ENCODE measurements around the gene TMEM132D.
"Not testable (repeated sequence)": the region's sequence is repeated elsewhere in the genome, so short reads cannot be mapped to it uniquely, and the experiment has no call there.

TMEM132D gene

GRCh38 chr12:129570796-129571400 lies 332.9 kb downstream of the TMEM132D start:
- peak; percentile 54 for DNase-seq

GRCh38 chr12:129566800-129567199 lies 337.0 kb downstream of the TMEM132D start:
- no peak for DNase-seq

GRCh38 chr12:129564768-129565167 lies 339.1 kb downstream of the TMEM132D start:
- no peak for DNase-seq

- DNase-seq = no peak
These were observed 340.6 kb downstream of the TMEM132D start for GRCh38 chr12:129563266-129563665.

- DNase-seq = no peak
These were observed 342.5 kb downstream of the TMEM132D start for GRCh38 chr12:129561304-129561703.

GRCh38 chr12:129559776-129560175 lies 344.0 kb downstream of the TMEM132D start:
- no peak for DNase-seq

GRCh38 chr12:129558036-129558435 lies 345.8 kb downstream of the TMEM132D start:
- no peak for DNase-seq

GRCh38 chr12:129556082-129556481 lies 347.7 kb downstream of the TMEM132D start:
- DNase-seq = peak; percentile 19

GRCh38 chr12:129552996-129553750 lies 350.7 kb downstream of the TMEM132D start:
- DNase-seq = no peak

- no peak for DNase-seq
These were observed 352.4 kb downstream of the TMEM132D start for GRCh38 chr12:129551441-129551840.

- peak; percentile 99 for DNase-seq
These were observed 353.5 kb downstream of the TMEM132D start for GRCh38 chr12:129550353-129550752.

GRCh38 chr12:129549656-129550055 lies 354.2 kb downstream of the TMEM132D start:
- peak; percentile 78 for DNase-seq

GRCh38 chr12:129549020-129549419 lies 354.8 kb downstream of the TMEM132D start:
- DNase-seq = not testable (repeated sequence)

GRCh38 chr12:129544716-129545115 lies 359.1 kb downstream of the TMEM132D start:
- no peak for DNase-seq

- DNase-seq = no peak
These were observed 362.9 kb downstream of the TMEM132D start for GRCh38 chr12:129540954-129541353.

GRCh38 chr12:129540249-129540648 lies 363.6 kb downstream of the TMEM132D start:
- DNase-seq = peak; percentile 94

- DNase-seq = not testable (repeated sequence)
These were observed 365.0 kb downstream of the TMEM132D start for GRCh38 chr12:129538724-129539335.

- DNase-seq = no peak
These were observed 365.7 kb downstream of the TMEM132D start for GRCh38 chr12:129538137-129538536.

GRCh38 chr12:129534966-129535750 lies 368.7 kb downstream of the TMEM132D start:
- DNase-seq = no peak

- no peak for DNase-seq
These were observed 370.9 kb downstream of the TMEM132D start for GRCh38 chr12:129532707-129533499.

- no peak for DNase-seq
These were observed 371.7 kb downstream of the TMEM132D start for GRCh38 chr12:129532082-129532481.

GRCh38 chr12:129530984-129531383 lies 372.8 kb downstream of the TMEM132D start:
- DNase-seq = peak; percentile 30
